GDM1 (cell line): Measurements from ENCODE around the gene OGFOD2.

Source experiments
- DNase-seq: peaks from one replicate; lab custom pipeline; 2025; lab: John Stamatoyannopoulos, UW

Gene OGFOD2

GRCh38 chr12:122989225-122989839 is 14.3 kb downstream of the OGFOD2 start:
- no peak for DNase-seq

GRCh38 chr12:122989874-122990419 is 14.9 kb downstream of the OGFOD2 start:
- DNase-seq, result no peak

- no peak for DNase-seq
Observed at GRCh38 chr12:122990561-122990960, 15.5 kb downstream of the OGFOD2 start.

- DNase-seq, result no peak
Observed at GRCh38 chr12:122990961-122991622, 16.0 kb downstream of the OGFOD2 start.

GRCh38 chr12:122991623-122992275 is 16.7 kb downstream of the OGFOD2 start:
- DNase-seq, result no peak

- no peak for DNase-seq
Observed at GRCh38 chr12:122992386-122992785, 17.3 kb downstream of the OGFOD2 start.

GRCh38 chr12:122994140-122994675 is 19.2 kb downstream of the OGFOD2 start:
- DNase-seq, result no peak

GRCh38 chr12:122994781-122995502 is 19.9 kb downstream of the OGFOD2 start:
- DNase-seq, result no peak

GRCh38 chr12:122995503-122996187 is 20.6 kb downstream of the OGFOD2 start:
- no peak for DNase-seq

- no peak for DNase-seq
Observed at GRCh38 chr12:122996188-122996601, 21.2 kb downstream of the OGFOD2 start.

GRCh38 chr12:122996621-122997342 is 21.7 kb downstream of the OGFOD2 start:
- no peak for DNase-seq

- DNase-seq, result no peak
Observed at GRCh38 chr12:122997343-122998250, 22.6 kb downstream of the OGFOD2 start.

GRCh38 chr12:122998316-122998715 is 23.3 kb downstream of the OGFOD2 start:
- no peak for DNase-seq

- DNase-seq, result no peak
Observed at GRCh38 chr12:122999196-122999946, 24.3 kb downstream of the OGFOD2 start.

- no peak for DNase-seq
Observed at GRCh38 chr12:122999986-123000420, 25.0 kb downstream of the OGFOD2 start.

GRCh38 chr12:123000578-123000977 is 25.5 kb downstream of the OGFOD2 start:
- DNase-seq, result no peak

- DNase-seq, result no peak
Observed at GRCh38 chr12:123001464-123001863, 26.4 kb downstream of the OGFOD2 start.

GRCh38 chr12:123003257-123003656 is 28.2 kb downstream of the OGFOD2 start:
- DNase-seq, result no peak

- DNase-seq, result no peak
Observed at GRCh38 chr12:123004287-123004686, 29.2 kb downstream of the OGFOD2 start.
